Vagina (tissue), 2 donors: Measurements from ENCODE around the gene LTA. TPM values are rescaled to one million over a fixed set of nuclear protein-coding genes. Genes with fewer than 3 reads are reported as not detected.

Experiments used
- DNase-seq, 2 donors: peaks; one replicate each; pipeline ENCODE4 v3.0.0-alpha.2; 2017; ENCODE audit errors: extremely low spot score in 2 of 2
- H3K27ac ChIP-seq: fragments of 200-600 bp; sonication (generic); one replicate; pipeline ENCODE4 v1.5.1; 2019
- H3K27me3 ChIP-seq: fragments of 200-600 bp; sonication (generic); one replicate; pipeline ENCODE4 v1.5.1; 2019
- H3K36me3 ChIP-seq, 2 donors: fragments of 200-600 bp; sonication (generic); one replicate each; pipeline ENCODE4 v1.5.1; 2017 to 2019
- H3K4me1 ChIP-seq: fragments of 200-600 bp; sonication (generic); one replicate; pipeline ENCODE4 v1.5.1; 2019
- H3K4me3 ChIP-seq, 2 donors: fragments of 200-600 bp; sonication (generic); 1 replicate in 1 of 2; 2 replicates in 1 of 2; pipeline ENCODE4 v1.5.1; 2016 to 2019
- H3K9me3 ChIP-seq: fragments of 200-600 bp; sonication (generic); one replicate; pipeline ENCODE4 v1.5.1; 2019
- CTCF ChIP-seq, 3 experiments: fragments of 450-650 bp in 2 of 3; fragments of 200-600 bp in 1 of 3; sonication (generic) in 1 of 3; IDR thresholded peaks; one replicate each; pipeline ENCODE4 v1.5.1; 2017 to 2019; ENCODE audit warnings: antibody characterized with exemption in 3 of 3, mild to moderate bottlenecking in 2 of 3, moderate library complexity in 2 of 3
- POLR2A ChIP-seq, 2 donors: fragments of 450-650 bp; IDR thresholded peaks; one replicate each; pipeline ENCODE4 v1.6.1; 2017; ENCODE audit warnings: antibody characterized with exemption in 2 of 2, mild to moderate bottlenecking in 2 of 2, moderate library complexity in 2 of 2
- POLR2AphosphoS5 ChIP-seq, 2 donors: sonication (generic); formaldehyde crosslinking; IDR thresholded peaks; one replicate each; pipeline ENCODE4 v1.9.0; 2017; ENCODE audit warnings: antibody characterized with exemption in 2 of 2, mild to moderate bottlenecking in 2 of 2, low read depth in 1 of 2; ENCODE audit not compliant: insufficient read depth in 1 of 2
- intact Hi-C: fragments of 100-400 bp; cut with DNase I; formaldehyde crosslinking; loops from one replicate; pipeline ENCODE4 v1.15.1; 2023
- small RNA-seq: library from RNA; depleted of rRNA; stranded (forward); fragments of <200 nt; gene quantifications from one replicate; pipeline ENCODE3, GENCODE V24; 2016
- total RNA-seq: library from RNA; depleted of rRNA; stranded (reverse); fragments of >200 nt; gene quantifications from one replicate; pipeline ENCODE4 v1.2.3, GENCODE V29; 2016

LTA gene
- total RNA-seq, 1 donor from 2014 or later, result not detected

GRCh38 chr6:31620586-31621319 lies 48.7 kb downstream of the LTA start, which contains the start of gene PRRC2A:
Gene PRRC2A, plus strand, starts transcription at chr6:31620715. Its CDS starts 2,075 bp downstream, at chr6:31622790.
- Histone ChIP-seq H3K36me3 (peaks cover 0 to 26% of the 10 kb centered on the region in 2 donors), H3K27ac (peak within 1 kb of the TSS; percentile 95), H3K4me1 (peaks cover 18% of the 10 kb centered on the region), H3K4me3 (peak within 1 kb of the TSS; percentile 55 to 59), H3K27me3 (no peaks in the 10 kb centered on the region), H3K9me3 (no peaks in the 10 kb centered on the region)
- DNase-seq, result peak in 1 of 2 donors; percentile 92
- intact Hi-C loops, result no loop called here
- TF ChIP-seq CTCF (IDR thresholded peaks at IDR 0.05) (no peak), POLR2AphosphoS5 (IDR thresholded peaks at IDR 0.05; ENCODE audit: insufficient read depth in 1 of 2, low read depth in 1 of 2) (peak in 1 of 2 donors; percentile 73), POLR2A (IDR thresholded peaks at IDR 0.05) (peak in 1 of 2 donors; percentile 74)

- TF ChIP-seq POLR2AphosphoS5 (IDR thresholded peaks at IDR 0.05; ENCODE audit: insufficient read depth in 1 of 2, low read depth in 1 of 2) (no peak), POLR2A (IDR thresholded peaks at IDR 0.05) (no peak), CTCF (IDR thresholded peaks at IDR 0.05) (no peak)
- H3K4me1 ChIP-seq, result peaks cover 18% of the 10 kb centered on the region
- H3K27me3 ChIP-seq, result no peaks in the 10 kb centered on the region
- no peaks in the 10 kb centered on the region for H3K9me3 ChIP-seq
- H3K36me3 ChIP-seq, result peaks cover 0 to 33% of the 10 kb centered on the region in 2 donors
- intact Hi-C loops, result no loop called here
- DNase-seq, result no peak
- H3K27ac ChIP-seq, result peak overlapping the region; percentile 95
- H3K4me3 ChIP-seq, result peak overlapping the region; percentile 55 to 59
These were observed 49.3 kb downstream of the LTA start for GRCh38 chr6:31621320-31621939.

GRCh38 chr6:31621991-31622390 lies 49.9 kb downstream of the LTA start:
- TF ChIP-seq POLR2A (IDR thresholded peaks at IDR 0.05), result no peak
- TF ChIP-seq POLR2AphosphoS5 (IDR thresholded peaks at IDR 0.05; ENCODE audit: insufficient read depth in 1 of 2, low read depth in 1 of 2), result peak in 1 of 2 donors; percentile 43
- no peak for TF ChIP-seq CTCF (IDR thresholded peaks at IDR 0.05)
- DNase-seq, result no peak
- H3K9me3 ChIP-seq, result no peaks in the 10 kb centered on the region
- peak overlapping the region; percentile 95 for H3K27ac ChIP-seq
- intact Hi-C loops, result no loop called here
- peaks cover 18% of the 10 kb centered on the region for H3K4me1 ChIP-seq
- H3K4me3 ChIP-seq, result peak overlapping the region; percentile 55 to 59
- H3K27me3 ChIP-seq, result no peaks in the 10 kb centered on the region
- peaks cover 0 to 38% of the 10 kb centered on the region in 2 donors for H3K36me3 ChIP-seq

GRCh38 chr6:31622684-31623091 lies 50.6 kb downstream of the LTA start:
- intact Hi-C loops, result no loop called here
- Histone ChIP-seq H3K9me3 (no peaks in the 10 kb centered on the region), H3K4me1 (peaks cover 18% of the 10 kb centered on the region), H3K36me3 (peaks cover 0 to 45% of the 10 kb centered on the region in 2 donors), H3K4me3 (peak overlapping the region in 1 of 2 donors; percentile 59), H3K27ac (peak overlapping the region; percentile 95), H3K27me3 (no peaks in the 10 kb centered on the region)
- TF ChIP-seq POLR2A (IDR thresholded peaks at IDR 0.05), result no peak
- no peak for TF ChIP-seq POLR2AphosphoS5 (IDR thresholded peaks at IDR 0.05; ENCODE audit: insufficient read depth in 1 of 2, low read depth in 1 of 2)
- no peak for TF ChIP-seq CTCF (IDR thresholded peaks at IDR 0.05)
- DNase-seq, result peak in 1 of 2 donors; percentile 90

Small RNAs within 50 kb of the gene (small RNA-seq; reads per million reads assigned to genes)
- gene SNORA38 (7.8 reads per million, percentile 91 among the genes with 10 or more reads in this experiment), gene SNORD117 (360 reads per million, percentile 98 among the genes with 10 or more reads in this experiment), gene SNORD84 (not detected), gene UQCRHP1 (not detected)

Other genes with a start within 250 kb of the LTA start
- 921 TPM for gene HLA-B, start 215.1 kb upstream of the LTA start, total RNA-seq
- gene MICA, start 168.7 kb upstream of the LTA start, total RNA-seq, result 19.9 TPM
- gene MICB, start 74.1 kb upstream of the LTA start, total RNA-seq, result 3.2 TPM
- not detected for gene MCCD1, start 43.3 kb upstream of the LTA start, total RNA-seq
- gene DDX39B, start 30.3 kb upstream of the LTA start, total RNA-seq, result 299 TPM
- 5.4 TPM for gene ATP6V1G2, start 25.7 kb upstream of the LTA start, total RNA-seq
- 14.2 TPM for gene NFKBIL1, start 24.7 kb upstream of the LTA start, total RNA-seq
- gene TNF, start 3.3 kb downstream of the LTA start, total RNA-seq, result not detected
- gene LTB, start 10.1 kb downstream of the LTA start, total RNA-seq, result 5.4 TPM
- gene LST1, start 14.0 kb downstream of the LTA start, total RNA-seq, result not detected
- not detected for gene NCR3, start 20.7 kb downstream of the LTA start, total RNA-seq
- 25.0 TPM for gene AIF1, start 42.9 kb downstream of the LTA start, total RNA-seq
- gene PRRC2A, start 48.4 kb downstream of the LTA start, total RNA-seq, result 74.6 TPM
- 139 TPM for gene BAG6, start 80.4 kb downstream of the LTA start, total RNA-seq
- gene APOM, start 83.6 kb downstream of the LTA start, total RNA-seq, result not detected
- gene C6orf47, start 88.5 kb downstream of the LTA start, total RNA-seq, result 15.2 TPM
- 16.9 TPM for gene GPANK1, start 92.7 kb downstream of the LTA start, total RNA-seq
- 219 TPM for gene CSNK2B, start 93.8 kb downstream of the LTA start, total RNA-seq
- 7.4 TPM for gene LY6G5B, start 97.7 kb downstream of the LTA start, total RNA-seq
- gene LY6G5C, start 108.8 kb downstream of the LTA start, total RNA-seq, result 1.7 TPM
- gene ABHD16A, start 131.0 kb downstream of the LTA start, total RNA-seq, result 53.0 TPM
- not detected for gene LY6G6F, start 134.6 kb downstream of the LTA start, total RNA-seq
- gene LY6G6D, start 143.1 kb downstream of the LTA start, total RNA-seq, result not detected
- not detected for gene LY6G6C, start 149.5 kb downstream of the LTA start, total RNA-seq
- not detected for gene MPIG6B, start 151.1 kb downstream of the LTA start, total RNA-seq
- 108 TPM for gene DDAH2, start 157.0 kb downstream of the LTA start, total RNA-seq
- 250 TPM for gene CLIC1, start 164.2 kb downstream of the LTA start, total RNA-seq
- gene MSH5, start 167.7 kb downstream of the LTA start, total RNA-seq, result 11.0 TPM
- not detected for gene SAPCD1, start 190.4 kb downstream of the LTA start, total RNA-seq
- 0.74 TPM for gene VWA7, start 205.0 kb downstream of the LTA start, total RNA-seq
- 39.8 TPM for gene VARS1, start 223.5 kb downstream of the LTA start, total RNA-seq
- 51.6 TPM for gene LSM2, start 234.7 kb downstream of the LTA start, total RNA-seq
- 0.98 TPM for gene HSPA1L, start 243.0 kb downstream of the LTA start, total RNA-seq
- gene HSPA1A, start 243.3 kb downstream of the LTA start, total RNA-seq, result 345 TPM